ENCODE data around the gene FABP7. TPM values are rescaled to one million over a fixed set of nuclear protein-coding genes. Genes with fewer than 3 reads are reported as not detected.

The FABP7 gene
- total and polyA plus RNA-seq, 2 of the 13 experiments (the other 11 are each of a cell fraction or from before 2014, with no cell fraction given), result not detected

DNA sequence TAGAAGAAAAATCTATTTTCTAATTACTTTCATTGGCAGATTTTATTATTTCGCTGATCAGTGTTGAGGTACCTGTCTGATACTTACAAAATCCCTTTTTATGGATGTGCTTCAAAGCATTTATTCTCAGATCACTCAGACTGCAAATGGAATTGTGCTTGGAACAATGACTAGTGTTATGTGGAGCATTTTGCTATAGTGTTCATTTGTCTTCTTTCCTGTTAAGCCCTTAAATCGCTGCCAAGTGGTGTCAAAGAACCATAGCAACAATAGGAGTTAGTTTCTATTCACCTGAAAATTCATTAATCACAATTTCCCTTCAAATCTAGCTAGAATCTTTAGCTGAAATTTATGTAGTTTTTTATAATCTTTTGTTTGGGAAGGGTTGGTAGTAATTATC lies 39.4 kb downstream of the FABP7 start (continued):
- TF ChIP-seq REPIN1 (CRISPR knock-in tag; IDR thresholded peaks at IDR 0.05; ENCODE audit: borderline replicate concordance, low read depth) (no peak), MTA3 (CRISPR knock-in tag; IDR thresholded peaks at IDR 0.05) (no peak), ZNF138 (CRISPR knock-in tag; IDR thresholded peaks at IDR 0.05; ENCODE audit: low read depth) (no peak)

DNA sequence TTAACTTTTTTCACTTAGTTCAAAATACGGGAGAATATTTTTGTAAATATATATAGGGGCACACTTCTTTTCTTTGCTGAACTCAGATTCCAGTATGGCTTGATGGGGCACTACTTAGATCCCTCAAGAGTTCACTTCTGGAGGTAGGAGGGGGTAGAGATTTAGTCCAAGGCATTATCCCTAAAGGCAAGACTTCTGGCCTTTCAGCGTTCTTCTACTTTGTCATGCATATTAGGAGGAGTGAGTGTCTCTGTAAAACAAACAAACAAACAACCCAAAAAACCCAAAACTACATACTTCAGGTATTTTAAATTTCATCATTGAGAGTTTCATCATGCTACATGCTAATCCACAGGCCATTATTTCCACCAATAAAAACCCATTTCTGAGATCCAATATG lies 41.6 kb downstream of the FABP7 start:
- Histone ChIP-seq H3K4me1 (ENCODE audit: insufficient read depth, low read length) (peaks cover 19% of the 10 kb centered on the region), H3K36me3 (replicated peaks in 1 of 2; ENCODE audit: control insufficient read depth in 1 of 2, insufficient read depth in 2 of 2, low read length in 2 of 2) (no peaks in the 10 kb centered on the region), H3K9ac (ENCODE audit: insufficient read depth, low read depth, low read length) (no peak overlapping the region), H3K27me3 (ENCODE audit: control insufficient read depth in 1 of 2, insufficient read depth in 2 of 2, low read length in 2 of 2) (peaks cover 0 to 6% of the 10 kb centered on the region in 2 experiments; a peak in 1 of 5 replicates), H2AFZ (ENCODE audit: low read length) (no peak overlapping the region), H3K79me2 (ENCODE audit: insufficient read depth, low read length) (no peaks in the 10 kb centered on the region), H4K20me1 (ENCODE audit: insufficient read depth, low read length) (no peaks in the 10 kb centered on the region), H3K9me3 (ENCODE audit: low read length) (no peaks in the 10 kb centered on the region), H3K4me3 (replicated peaks in 1 of 3; ENCODE audit: insufficient read depth in 1 of 3, low read depth in 2 of 3, low read length in 3 of 3) (no peak overlapping the region), H3K27ac (ENCODE audit: extremely low read length, insufficient read depth, low read length) (no peak overlapping the region), H3K4me2 (ENCODE audit: low read depth, low read length) (no peak overlapping the region)
- 53% methylated on average over 2 of the region's 2 CpGs for WGBS (ENCODE audit: low lambda C conversion rate)
- intact Hi-C loops (cut with micrococcal nuclease; ENCODE audit: unreplicated experiment) (no loop called here), in situ Hi-C loops (cut with HindIII; ENCODE audit: extremely low pct_ligation_motif_present, low pct_unique_long_range_greater_than_20kb) (no loop called here)
- CTCF ChIA-PET (ENCODE audit: low intra/inter-chr PET ratio, low total read pairs), result no interaction called here
- no TSS peak for BruUV-seq (replicated peaks)
- TF ChIP-seq ATF7 (IDR thresholded peaks at IDR 0.05) (0 out of 2 replicates have a peak, but pooled peaks have one; percentile 7), ATF7 (CRISPR knock-in tag; IDR thresholded peaks at IDR 0.05) (no peak)
- TF ChIP-seq, protein P1, sequence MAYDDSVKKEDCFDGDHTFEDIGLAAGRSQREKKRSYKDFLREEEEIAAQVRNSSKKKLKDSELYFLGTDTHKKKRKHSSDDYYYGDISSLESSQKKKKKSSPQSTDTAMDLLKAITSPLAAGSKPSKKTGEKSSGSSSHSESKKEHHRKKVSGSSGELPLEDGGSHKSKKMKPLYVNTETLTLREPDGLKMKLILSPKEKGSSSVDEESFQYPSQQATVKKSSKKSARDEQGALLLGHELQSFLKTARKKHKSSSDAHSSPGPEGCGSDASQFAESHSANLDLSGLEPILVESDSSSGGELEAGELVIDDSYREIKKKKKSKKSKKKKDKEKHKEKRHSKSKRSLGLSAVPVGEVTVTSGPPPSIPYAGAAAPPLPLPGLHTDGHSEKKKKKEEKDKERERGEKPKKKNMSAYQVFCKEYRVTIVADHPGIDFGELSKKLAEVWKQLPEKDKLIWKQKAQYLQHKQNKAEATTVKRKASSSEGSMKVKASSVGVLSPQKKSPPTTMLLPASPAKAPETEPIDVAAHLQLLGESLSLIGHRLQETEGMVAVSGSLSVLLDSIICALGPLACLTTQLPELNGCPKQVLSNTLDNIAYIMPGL (CRISPR knock-in tag; IDR thresholded peaks at IDR 0.05; ENCODE audit: borderline replicate concordance in 1 of 2, low read depth in 1 of 2), result no peak
- ATAC-seq (no peak), DNase-seq (ENCODE audit: low spot score) (no peak), FAIRE-seq (no peak)
- POLR2A ChIA-PET, result no interaction called here
